ENCODE data around the gene ADIG. TPM values are rescaled to one million over a fixed set of nuclear protein-coding genes. Genes with fewer than 3 reads are reported as not detected.
A peak's percentile ranks its signal among the peaks of the same experiment; 100 is the strongest.

The ADIG gene
- total and polyA plus RNA-seq, 2 of the 13 experiments (the other 11 are each of a cell fraction or from before 2014, with no cell fraction given): 0.15 TPM; not detected in 1

DNA sequence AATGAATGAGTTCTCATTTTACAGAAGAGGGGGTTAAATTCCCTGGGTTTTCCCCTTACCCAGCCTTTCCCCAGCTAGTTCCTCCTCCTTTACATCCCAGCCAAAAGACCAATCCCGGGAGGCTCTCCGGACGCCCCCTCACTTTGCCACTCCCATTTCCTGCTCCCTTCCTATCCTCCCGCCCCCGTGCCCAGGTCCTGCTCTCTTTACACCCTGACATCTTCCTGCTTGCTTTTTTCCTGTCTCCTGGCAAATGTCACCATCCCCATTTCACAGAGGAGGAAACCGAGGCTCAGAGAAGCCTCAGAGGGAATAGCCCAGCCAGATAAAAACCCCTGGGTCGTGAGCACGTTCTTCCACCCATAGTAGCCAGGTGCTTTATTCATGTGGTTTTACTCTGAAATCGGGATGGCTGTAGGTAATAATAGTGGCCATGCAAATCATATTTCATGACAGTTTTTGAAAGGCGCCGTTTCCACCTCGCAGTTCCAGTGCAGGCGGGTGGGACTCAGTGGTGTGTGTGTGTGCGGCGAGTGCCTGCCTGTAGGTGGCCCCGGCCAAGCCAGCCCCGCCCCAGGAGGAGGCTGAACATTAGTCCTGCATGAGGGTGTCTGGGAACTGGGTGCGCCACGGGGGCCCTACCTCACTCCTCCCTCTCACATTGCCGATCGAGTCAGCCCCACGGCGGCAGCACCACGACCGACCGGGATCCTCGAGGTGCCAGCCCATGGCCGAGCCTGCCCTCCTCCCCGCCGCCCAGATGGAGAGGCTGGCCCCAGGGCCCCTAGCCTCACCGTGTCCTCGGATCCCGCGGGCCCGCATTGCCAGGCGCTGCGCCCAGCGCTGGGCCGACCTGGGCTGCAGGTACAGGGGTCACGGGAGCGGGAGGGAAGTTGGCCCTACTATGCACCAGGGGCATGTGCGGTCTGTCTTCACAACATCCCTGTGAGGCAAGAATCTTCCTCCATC is 20.5 kb downstream of the ADIG start, which contains the start of gene ARHGAP40 (continued):
- TF ChIP-seq, protein P1, sequence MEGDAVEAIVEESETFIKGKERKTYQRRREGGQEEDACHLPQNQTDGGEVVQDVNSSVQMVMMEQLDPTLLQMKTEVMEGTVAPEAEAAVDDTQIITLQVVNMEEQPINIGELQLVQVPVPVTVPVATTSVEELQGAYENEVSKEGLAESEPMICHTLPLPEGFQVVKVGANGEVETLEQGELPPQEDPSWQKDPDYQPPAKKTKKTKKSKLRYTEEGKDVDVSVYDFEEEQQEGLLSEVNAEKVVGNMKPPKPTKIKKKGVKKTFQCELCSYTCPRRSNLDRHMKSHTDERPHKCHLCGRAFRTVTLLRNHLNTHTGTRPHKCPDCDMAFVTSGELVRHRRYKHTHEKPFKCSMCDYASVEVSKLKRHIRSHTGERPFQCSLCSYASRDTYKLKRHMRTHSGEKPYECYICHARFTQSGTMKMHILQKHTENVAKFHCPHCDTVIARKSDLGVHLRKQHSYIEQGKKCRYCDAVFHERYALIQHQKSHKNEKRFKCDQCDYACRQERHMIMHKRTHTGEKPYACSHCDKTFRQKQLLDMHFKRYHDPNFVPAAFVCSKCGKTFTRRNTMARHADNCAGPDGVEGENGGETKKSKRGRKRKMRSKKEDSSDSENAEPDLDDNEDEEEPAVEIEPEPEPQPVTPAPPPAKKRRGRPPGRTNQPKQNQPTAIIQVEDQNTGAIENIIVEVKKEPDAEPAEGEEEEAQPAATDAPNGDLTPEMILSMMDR (CRISPR knock-in tag; IDR thresholded peaks at IDR 0.05): peak; percentile 71
- TF ChIP-seq PTBP1 (IDR thresholded peaks at IDR 0.05; ENCODE audit: low read depth, low read length, poor library complexity, severe bottlenecking) (peak; percentile 63), KLF12 (CRISPR knock-in tag; IDR thresholded peaks at IDR 0.05; ENCODE audit: borderline replicate concordance) (peak; percentile 64; the same call in 1 of the 2 replicates), REPIN1 (CRISPR knock-in tag; IDR thresholded peaks at IDR 0.05; ENCODE audit: borderline replicate concordance, low read depth) (no peak), WIZ (CRISPR knock-in tag; IDR thresholded peaks at IDR 0.05) (0 out of 2 replicates have a peak, but pooled peaks have one; percentile 49)
- TF ChIP-seq, protein P2, sequence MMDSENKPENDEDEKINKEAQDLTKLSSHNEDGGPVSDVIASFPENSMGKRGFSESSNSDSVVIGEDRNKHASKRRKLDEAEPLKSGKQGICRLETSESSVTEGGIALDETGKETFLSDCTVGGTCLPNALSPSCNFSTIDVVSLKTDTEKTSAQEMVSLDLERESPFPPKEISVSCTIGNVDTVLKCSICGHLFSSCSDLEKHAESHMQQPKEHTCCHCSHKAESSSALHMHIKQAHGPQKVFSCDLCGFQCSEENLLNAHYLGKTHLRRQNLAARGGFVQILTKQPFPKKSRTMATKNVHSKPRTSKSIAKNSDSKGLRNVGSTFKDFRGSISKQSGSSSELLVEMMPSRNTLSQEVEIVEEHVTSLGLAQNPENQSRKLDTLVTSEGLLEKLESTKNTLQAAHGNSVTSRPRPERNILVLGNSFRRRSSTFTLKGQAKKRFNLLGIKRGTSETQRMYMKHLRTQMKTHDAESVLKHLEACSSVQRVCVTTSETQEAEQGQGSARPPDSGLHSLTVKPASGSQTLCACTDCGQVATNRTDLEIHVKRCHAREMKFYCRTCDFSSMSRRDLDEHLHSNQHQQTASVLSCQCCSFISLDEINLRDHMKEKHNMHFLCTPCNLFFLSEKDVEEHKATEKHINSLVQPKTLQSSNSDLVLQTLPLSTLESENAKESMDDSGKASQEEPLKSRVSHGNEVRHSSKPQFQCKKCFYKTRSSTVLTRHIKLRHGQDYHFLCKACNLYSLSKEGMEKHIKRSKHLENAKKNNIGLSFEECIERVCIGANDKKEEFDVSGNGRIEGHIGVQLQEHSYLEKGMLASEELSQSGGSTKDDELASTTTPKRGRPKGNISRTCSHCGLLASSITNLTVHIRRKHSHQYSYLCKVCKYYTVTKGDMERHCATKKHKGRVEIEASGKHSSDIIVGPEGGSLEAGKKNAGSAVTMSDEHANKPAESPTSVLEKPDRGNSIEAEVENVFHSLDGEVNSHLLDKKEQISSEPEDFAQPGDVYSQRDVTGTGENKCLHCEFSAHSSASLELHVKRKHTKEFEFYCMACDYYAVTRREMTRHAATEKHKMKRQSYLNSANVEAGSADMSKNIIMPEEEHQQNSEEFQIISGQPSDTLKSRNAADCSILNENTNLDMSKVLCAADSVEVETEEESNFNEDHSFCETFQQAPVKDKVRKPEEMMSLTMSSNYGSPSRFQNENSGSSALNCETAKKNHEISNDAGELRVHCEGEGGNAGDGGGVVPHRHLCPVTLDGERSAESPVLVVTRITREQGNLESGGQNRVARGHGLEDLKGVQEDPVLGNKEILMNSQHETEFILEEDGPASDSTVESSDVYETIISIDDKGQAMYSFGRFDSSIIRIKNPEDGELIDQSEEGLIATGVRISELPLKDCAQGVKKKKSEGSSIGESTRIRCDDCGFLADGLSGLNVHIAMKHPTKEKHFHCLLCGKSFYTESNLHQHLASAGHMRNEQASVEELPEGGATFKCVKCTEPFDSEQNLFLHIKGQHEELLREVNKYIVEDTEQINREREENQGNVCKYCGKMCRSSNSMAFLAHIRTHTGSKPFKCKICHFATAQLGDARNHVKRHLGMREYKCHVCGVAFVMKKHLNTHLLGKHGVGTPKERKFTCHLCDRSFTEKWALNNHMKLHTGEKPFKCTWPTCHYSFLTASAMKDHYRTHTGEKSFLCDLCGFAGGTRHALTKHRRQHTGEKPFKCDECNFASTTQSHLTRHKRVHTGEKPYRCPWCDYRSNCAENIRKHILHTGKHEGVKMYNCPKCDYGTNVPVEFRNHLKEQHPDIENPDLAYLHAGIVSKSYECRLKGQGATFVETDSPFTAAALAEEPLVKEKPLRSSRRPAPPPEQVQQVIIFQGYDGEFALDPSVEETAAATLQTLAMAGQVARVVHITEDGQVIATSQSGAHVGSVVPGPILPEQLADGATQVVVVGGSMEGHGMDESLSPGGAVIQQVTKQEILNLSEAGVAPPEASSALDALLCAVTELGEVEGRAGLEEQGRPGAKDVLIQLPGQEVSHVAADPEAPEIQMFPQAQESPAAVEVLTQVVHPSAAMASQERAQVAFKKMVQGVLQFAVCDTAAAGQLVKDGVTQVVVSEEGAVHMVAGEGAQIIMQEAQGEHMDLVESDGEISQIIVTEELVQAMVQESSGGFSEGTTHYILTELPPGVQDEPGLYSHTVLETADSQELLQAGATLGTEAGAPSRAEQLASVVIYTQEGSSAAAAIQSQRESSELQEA (CRISPR knock-in tag; IDR thresholded peaks at IDR 0.05; ENCODE audit: not compliant biosample characterization): no peak
- TF ChIP-seq, protein P3, sequence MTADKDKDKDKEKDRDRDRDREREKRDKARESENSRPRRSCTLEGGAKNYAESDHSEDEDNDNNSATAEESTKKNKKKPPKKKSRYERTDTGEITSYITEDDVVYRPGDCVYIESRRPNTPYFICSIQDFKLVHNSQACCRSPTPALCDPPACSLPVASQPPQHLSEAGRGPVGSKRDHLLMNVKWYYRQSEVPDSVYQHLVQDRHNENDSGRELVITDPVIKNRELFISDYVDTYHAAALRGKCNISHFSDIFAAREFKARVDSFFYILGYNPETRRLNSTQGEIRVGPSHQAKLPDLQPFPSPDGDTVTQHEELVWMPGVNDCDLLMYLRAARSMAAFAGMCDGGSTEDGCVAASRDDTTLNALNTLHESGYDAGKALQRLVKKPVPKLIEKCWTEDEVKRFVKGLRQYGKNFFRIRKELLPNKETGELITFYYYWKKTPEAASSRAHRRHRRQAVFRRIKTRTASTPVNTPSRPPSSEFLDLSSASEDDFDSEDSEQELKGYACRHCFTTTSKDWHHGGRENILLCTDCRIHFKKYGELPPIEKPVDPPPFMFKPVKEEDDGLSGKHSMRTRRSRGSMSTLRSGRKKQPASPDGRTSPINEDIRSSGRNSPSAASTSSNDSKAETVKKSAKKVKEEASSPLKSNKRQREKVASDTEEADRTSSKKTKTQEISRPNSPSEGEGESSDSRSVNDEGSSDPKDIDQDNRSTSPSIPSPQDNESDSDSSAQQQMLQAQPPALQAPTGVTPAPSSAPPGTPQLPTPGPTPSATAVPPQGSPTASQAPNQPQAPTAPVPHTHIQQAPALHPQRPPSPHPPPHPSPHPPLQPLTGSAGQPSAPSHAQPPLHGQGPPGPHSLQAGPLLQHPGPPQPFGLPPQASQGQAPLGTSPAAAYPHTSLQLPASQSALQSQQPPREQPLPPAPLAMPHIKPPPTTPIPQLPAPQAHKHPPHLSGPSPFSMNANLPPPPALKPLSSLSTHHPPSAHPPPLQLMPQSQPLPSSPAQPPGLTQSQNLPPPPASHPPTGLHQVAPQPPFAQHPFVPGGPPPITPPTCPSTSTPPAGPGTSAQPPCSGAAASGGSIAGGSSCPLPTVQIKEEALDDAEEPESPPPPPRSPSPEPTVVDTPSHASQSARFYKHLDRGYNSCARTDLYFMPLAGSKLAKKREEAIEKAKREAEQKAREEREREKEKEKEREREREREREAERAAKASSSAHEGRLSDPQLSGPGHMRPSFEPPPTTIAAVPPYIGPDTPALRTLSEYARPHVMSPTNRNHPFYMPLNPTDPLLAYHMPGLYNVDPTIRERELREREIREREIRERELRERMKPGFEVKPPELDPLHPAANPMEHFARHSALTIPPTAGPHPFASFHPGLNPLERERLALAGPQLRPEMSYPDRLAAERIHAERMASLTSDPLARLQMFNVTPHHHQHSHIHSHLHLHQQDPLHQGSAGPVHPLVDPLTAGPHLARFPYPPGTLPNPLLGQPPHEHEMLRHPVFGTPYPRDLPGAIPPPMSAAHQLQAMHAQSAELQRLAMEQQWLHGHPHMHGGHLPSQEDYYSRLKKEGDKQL (CRISPR knock-in tag; IDR thresholded peaks at IDR 0.05; ENCODE audit: low read depth): no peak

Measured in HepG2 (cell line).